22Rv1 (cell line): ENCODE results near the gene RRP8.

ENCODE experiments used
- ZFX ChIP-seq: fragments of 450-650 bp; IDR thresholded peaks from 2 replicates; pipeline ENCODE4 v1.6.1; 2017; ENCODE audit warnings: antibody characterized with exemption, borderline replicate concordance
- TF ChIP-seq, protein P1 (sequence below): fragments of 450-650 bp; IDR thresholded peaks from 2 replicates; pipeline ENCODE4 v1.5.1; 2017; ENCODE audit warnings: mild to moderate bottlenecking

DNA sequence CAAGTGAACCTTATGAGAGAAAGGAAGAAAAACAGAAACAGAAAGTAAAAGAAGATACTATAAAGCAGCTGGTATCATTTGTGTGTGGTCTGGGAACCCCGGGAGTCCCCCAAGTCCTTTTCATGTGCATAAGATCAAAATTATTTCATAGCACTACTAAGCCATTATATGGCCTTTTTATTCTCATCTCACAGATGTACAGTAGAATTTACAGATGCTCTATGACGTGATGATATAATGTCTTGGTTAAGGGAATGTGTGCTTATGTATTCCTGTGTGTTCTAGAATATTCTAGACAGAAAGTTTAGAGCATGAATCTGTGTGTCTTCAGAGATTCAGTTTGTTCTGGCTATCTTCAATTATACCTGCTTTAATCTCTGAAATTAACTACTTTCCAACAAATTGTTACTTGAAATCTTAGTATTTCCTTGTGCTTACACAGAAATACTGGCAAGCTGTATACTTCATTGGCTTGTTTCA lies 24.4 kb upstream of the RRP8 start:
- TF ChIP-seq, protein P1, sequence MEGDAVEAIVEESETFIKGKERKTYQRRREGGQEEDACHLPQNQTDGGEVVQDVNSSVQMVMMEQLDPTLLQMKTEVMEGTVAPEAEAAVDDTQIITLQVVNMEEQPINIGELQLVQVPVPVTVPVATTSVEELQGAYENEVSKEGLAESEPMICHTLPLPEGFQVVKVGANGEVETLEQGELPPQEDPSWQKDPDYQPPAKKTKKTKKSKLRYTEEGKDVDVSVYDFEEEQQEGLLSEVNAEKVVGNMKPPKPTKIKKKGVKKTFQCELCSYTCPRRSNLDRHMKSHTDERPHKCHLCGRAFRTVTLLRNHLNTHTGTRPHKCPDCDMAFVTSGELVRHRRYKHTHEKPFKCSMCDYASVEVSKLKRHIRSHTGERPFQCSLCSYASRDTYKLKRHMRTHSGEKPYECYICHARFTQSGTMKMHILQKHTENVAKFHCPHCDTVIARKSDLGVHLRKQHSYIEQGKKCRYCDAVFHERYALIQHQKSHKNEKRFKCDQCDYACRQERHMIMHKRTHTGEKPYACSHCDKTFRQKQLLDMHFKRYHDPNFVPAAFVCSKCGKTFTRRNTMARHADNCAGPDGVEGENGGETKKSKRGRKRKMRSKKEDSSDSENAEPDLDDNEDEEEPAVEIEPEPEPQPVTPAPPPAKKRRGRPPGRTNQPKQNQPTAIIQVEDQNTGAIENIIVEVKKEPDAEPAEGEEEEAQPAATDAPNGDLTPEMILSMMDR: no peak
- no peak for TF ChIP-seq ZFX
